ENCODE results near the gene FAM3B. TPM values are rescaled to one million over a fixed set of nuclear protein-coding genes. Genes with fewer than 3 reads are reported as not detected.

Gene FAM3B
- total and polyA plus RNA-seq, 9 of the 15 experiments (the other 6 are each of a cell fraction or from before 2014, with no cell fraction given): 0.04 to 0.18 (median 0.12) TPM; not detected in 5

GRCh38 chr21:41377715-41378114, 61.1 kb downstream of the FAM3B start:
- Histone ChIP-seq H3K4me1 (replicated peaks in 1 of 2; ENCODE audit: control insufficient read depth in 2 of 2, insufficient read depth in 2 of 2, low read length in 2 of 2) (no peaks in the 10 kb centered on the region), H3K36me3 (ENCODE audit: control insufficient read depth, insufficient read depth, low read length) (no peaks in the 10 kb centered on the region), H4K20me1 (replicated peaks; ENCODE audit: control insufficient read depth, insufficient read depth, low read length) (peaks cover 7% of the 10 kb centered on the region; the same call in 1 of the 2 replicates), H3K4me3 (no peak overlapping the region), H3K9me1 (ENCODE audit: control insufficient read depth, insufficient read depth, low read length) (no peaks in the 10 kb centered on the region), H3K9ac (ENCODE audit: insufficient read depth in 1 of 2, low read depth in 2 of 2, low read length in 2 of 2) (peak overlapping the region in 1 of 2 experiments; percentile 45; a peak in 1 of 4 replicates), H3K4me2 (ENCODE audit: insufficient read depth, low read length) (no peak overlapping the region), H3K27me3 (ENCODE audit: control insufficient read depth in 2 of 2, insufficient read depth in 2 of 2, low read length in 2 of 2) (peaks cover 2 to 44% of the 10 kb centered on the region in 2 experiments; a peak in 3 of 5 replicates), H3K79me2 (ENCODE audit: control insufficient read depth, insufficient read depth, low read length) (no peaks in the 10 kb centered on the region), H3K9me3 (replicated peaks; ENCODE audit: control insufficient read depth, insufficient read depth, low read depth, low read length) (no peaks in the 10 kb centered on the region), H3K27ac (ENCODE audit: extremely low read depth, low read depth, low read length) (no peak overlapping the region), H2AFZ (ENCODE audit: low read depth, low read length) (no peak overlapping the region)
- ChIA-PET POLR2A (interaction anchor here (0.7 kb wide), 1 partner anchor 1191 kb away, joined by 3 read pairs; no protein-coding TSS in a partner anchor), CTCF (ENCODE audit: low intra/inter-chr PET ratio) (no interaction called here)
- intact Hi-C loops (cut with micrococcal nuclease) (no loop called here), in situ Hi-C loops (cut with MboI) (no loop called here)
- WGBS (ENCODE audit: insufficient coverage, low coverage, missing lambda C conversion rate): 0% methylated on average over 16 of the region's 16 CpGs
- no TSS peak for BruUV-seq (replicated peaks)
- FAIRE-seq (no peak), ATAC-seq (no peak; the same call in 2 of the 3 replicates), DNase-seq (ENCODE audit: extremely low read depth in 1 of 4, low spot score in 3 of 4) (no peak)
- TF ChIP-seq CBX8 (IDR thresholded peaks at IDR 0.05; ENCODE audit: borderline replicate concordance, extremely low read depth, low read depth, low read length, poor library complexity, severe bottlenecking) (no peak), TFAP4 (CRISPR knock-in tag; IDR thresholded peaks at IDR 0.05; ENCODE audit: borderline replicate concordance) (no peak), MCM7 (IDR thresholded peaks at IDR 0.05) (no peak), TAF1 (IDR thresholded peaks at IDR 0.05; ENCODE audit: control insufficient read depth, extremely low read depth, insufficient read depth, low read length, severe bottlenecking) (no peak), RBM15 (IDR thresholded peaks at IDR 0.05; ENCODE audit: insufficient read depth, low read length) (no peak), NFXL1 (CRISPR knock-in tag; IDR thresholded peaks at IDR 0.05) (no peak), ZNF121 (CRISPR knock-in tag; conservative IDR thresholded peaks at IDR 0.05) (no peak), BHLHE40 (IDR thresholded peaks at IDR 0.05; ENCODE audit: low read length) (no peak), ZNF780A (CRISPR knock-in tag; IDR thresholded peaks at IDR 0.05) (no peak), PHF20 (IDR thresholded peaks at IDR 0.05; ENCODE audit: partially characterized antibody) (no peak), RFX5 (IDR thresholded peaks at IDR 0.05; ENCODE audit: low read depth, low read length) (no peak), IRF2 (CRISPR knock-in tag; IDR thresholded peaks at IDR 0.05) (no peak), ZC3H11A (IDR thresholded peaks at IDR 0.05; ENCODE audit: low read depth, low read length) (no peak), ZNF253 (CRISPR knock-in tag; conservative IDR thresholded peaks at IDR 0.05) (no peak)
- TF ChIP-seq, protein P1, sequence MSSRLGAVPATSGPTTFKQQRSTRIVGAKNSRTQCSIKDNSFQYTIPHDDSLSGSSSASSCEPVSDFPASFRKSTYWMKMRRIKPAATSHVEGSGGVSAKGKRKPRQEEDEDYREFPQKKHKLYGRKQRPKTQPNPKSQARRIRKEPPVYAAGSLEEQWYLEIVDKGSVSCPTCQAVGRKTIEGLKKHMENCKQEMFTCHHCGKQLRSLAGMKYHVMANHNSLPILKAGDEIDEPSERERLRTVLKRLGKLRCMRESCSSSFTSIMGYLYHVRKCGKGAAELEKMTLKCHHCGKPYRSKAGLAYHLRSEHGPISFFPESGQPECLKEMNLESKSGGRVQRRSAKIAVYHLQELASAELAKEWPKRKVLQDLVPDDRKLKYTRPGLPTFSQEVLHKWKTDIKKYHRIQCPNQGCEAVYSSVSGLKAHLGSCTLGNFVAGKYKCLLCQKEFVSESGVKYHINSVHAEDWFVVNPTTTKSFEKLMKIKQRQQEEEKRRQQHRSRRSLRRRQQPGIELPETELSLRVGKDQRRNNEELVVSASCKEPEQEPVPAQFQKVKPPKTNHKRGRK (tag; IDR thresholded peaks at IDR 0.05): no peak
